Measurements from ENCODE around the gene SERGEF. TPM values are rescaled to one million over a fixed set of nuclear protein-coding genes. Genes with fewer than 3 reads are reported as not detected.
A peak's percentile ranks its signal among the peaks of the same experiment; 100 is the strongest.

Gene SERGEF
- total and polyA plus RNA-seq, 11 donors: 11.6 to 55.0 (median 22.1) TPM

GRCh38 chr11:17924713-17925112, 88.1 kb downstream of the SERGEF start:
- no peak for ATAC-seq
- WGBS, 4 donors: 91% methylated on average over 3 of the region's 3 CpGs
- TF ChIP-seq POLR2A (IDR thresholded peaks at IDR 0.05): no peak
- TF ChIP-seq CTCF (IDR thresholded peaks at IDR 0.05): no peak
- Histone ChIP-seq H3K27ac (no peak overlapping the region), H3K27me3 (no peaks in the 10 kb centered on the region), H3K9me3 (no peaks in the 10 kb centered on the region), H3K4me3 (no peak overlapping the region), H3K36me3 (peaks cover 0 to 4% (median 0%) of the 10 kb centered on the region in 9 donors), H3K4me1 (peaks cover 0 to 43% (median 12%) of the 10 kb centered on the region in 12 donors)
- DNase-seq: no peak
- intact Hi-C loops (cut with DNase I): no loop called here

GRCh38 chr11:17923217-17923616, 89.6 kb downstream of the SERGEF start:
- Histone ChIP-seq H3K27me3 (no peaks in the 10 kb centered on the region), H3K9me3 (no peaks in the 10 kb centered on the region), H3K4me3 (no peak overlapping the region), H3K27ac (peak overlapping the region in 1 of 12 donors; percentile 24), H3K36me3 (peaks cover 0 to 4% (median 0%) of the 10 kb centered on the region in 9 donors), H3K4me1 (peaks cover 0 to 42% (median 12%) of the 10 kb centered on the region in 12 donors)
- DNase-seq (peak; percentile 21 to 69 (median 39)), ATAC-seq (peak; percentile 92 to 97 (median 94))
- intact Hi-C loops (cut with DNase I): no loop called here
- TF ChIP-seq POLR2A (IDR thresholded peaks at IDR 0.05) (no peak), CTCF (IDR thresholded peaks at IDR 0.05) (no peak)
- WGBS, 4 donors: 37 to 50% (median 48%) methylated on average over 3 of the region's 3 CpGs

- no peak for ATAC-seq
- no peak for TF ChIP-seq CTCF (IDR thresholded peaks at IDR 0.05)
- TF ChIP-seq POLR2A (IDR thresholded peaks at IDR 0.05): no peak
- Histone ChIP-seq H3K9me3 (no peaks in the 10 kb centered on the region), H3K4me1 (peaks cover 0 to 36% (median 11%) of the 10 kb centered on the region in 12 donors), H3K27ac (peak overlapping the region in 1 of 12 donors; percentile 76), H3K36me3 (peaks cover 0 to 10% (median 3%) of the 10 kb centered on the region in 9 donors), H3K27me3 (no peaks in the 10 kb centered on the region), H3K4me3 (no peak overlapping the region)
- intact Hi-C loops (cut with DNase I): no loop called here
- WGBS, 4 donors: 19 to 68% (median 38%) methylated on average over 2 of the region's 2 CpGs
- no peak for DNase-seq
Measured at GRCh38 chr11:17922416-17922788, 90.4 kb downstream of the SERGEF start.

GRCh38 chr11:17921659-17922415, 91.0 kb downstream of the SERGEF start:
- peak in 2 of 4 donors; percentile 21 to 55 for ATAC-seq
- peak in 1 of 5 donors; percentile 21 for DNase-seq
- intact Hi-C loops (cut with DNase I): no loop called here
- Histone ChIP-seq H3K27ac (peak overlapping the region in 1 of 12 donors; percentile 76), H3K27me3 (no peaks in the 10 kb centered on the region), H3K4me1 (peaks cover 0 to 36% (median 11%) of the 10 kb centered on the region in 12 donors), H3K4me3 (no peak overlapping the region), H3K9me3 (no peaks in the 10 kb centered on the region), H3K36me3 (peaks cover 0 to 15% (median 3%) of the 10 kb centered on the region in 9 donors)
- TF ChIP-seq CTCF (IDR thresholded peaks at IDR 0.05) (no peak), POLR2A (IDR thresholded peaks at IDR 0.05) (no peak)
- 42 to 54% (median 46%) methylated on average over 4 of the region's 4 CpGs for WGBS, 4 donors

Measured in heart left ventricle (tissue), 16 donors.